Stimulated activated CD8-positive, alpha-beta memory T cell treated with anti-CD3 and anti-CD28 coated beads, Interleukin-4, amount 100 ng/mL, for 4 hours (primary cell): ENCODE data around the gene KLHL42.
"Not testable (repeated sequence)": the region's sequence is repeated elsewhere in the genome, so short reads cannot be mapped to it uniquely, and the experiment has no call there.

Source experiments
- DNase-seq, 2 donors: peaks; one replicate each; pipeline ENCODE4 v3.0.0-alpha.2; 2020; ENCODE audit warnings: low read depth in 2 of 2, low spot score in 1 of 2

Gene KLHL42, protein sequence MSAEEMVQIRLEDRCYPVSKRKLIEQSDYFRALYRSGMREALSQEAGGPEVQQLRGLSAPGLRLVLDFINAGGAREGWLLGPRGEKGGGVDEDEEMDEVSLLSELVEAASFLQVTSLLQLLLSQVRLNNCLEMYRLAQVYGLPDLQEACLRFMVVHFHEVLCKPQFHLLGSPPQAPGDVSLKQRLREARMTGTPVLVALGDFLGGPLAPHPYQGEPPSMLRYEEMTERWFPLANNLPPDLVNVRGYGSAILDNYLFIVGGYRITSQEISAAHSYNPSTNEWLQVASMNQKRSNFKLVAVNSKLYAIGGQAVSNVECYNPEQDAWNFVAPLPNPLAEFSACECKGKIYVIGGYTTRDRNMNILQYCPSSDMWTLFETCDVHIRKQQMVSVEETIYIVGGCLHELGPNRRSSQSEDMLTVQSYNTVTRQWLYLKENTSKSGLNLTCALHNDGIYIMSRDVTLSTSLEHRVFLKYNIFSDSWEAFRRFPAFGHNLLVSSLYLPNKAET

DNA sequence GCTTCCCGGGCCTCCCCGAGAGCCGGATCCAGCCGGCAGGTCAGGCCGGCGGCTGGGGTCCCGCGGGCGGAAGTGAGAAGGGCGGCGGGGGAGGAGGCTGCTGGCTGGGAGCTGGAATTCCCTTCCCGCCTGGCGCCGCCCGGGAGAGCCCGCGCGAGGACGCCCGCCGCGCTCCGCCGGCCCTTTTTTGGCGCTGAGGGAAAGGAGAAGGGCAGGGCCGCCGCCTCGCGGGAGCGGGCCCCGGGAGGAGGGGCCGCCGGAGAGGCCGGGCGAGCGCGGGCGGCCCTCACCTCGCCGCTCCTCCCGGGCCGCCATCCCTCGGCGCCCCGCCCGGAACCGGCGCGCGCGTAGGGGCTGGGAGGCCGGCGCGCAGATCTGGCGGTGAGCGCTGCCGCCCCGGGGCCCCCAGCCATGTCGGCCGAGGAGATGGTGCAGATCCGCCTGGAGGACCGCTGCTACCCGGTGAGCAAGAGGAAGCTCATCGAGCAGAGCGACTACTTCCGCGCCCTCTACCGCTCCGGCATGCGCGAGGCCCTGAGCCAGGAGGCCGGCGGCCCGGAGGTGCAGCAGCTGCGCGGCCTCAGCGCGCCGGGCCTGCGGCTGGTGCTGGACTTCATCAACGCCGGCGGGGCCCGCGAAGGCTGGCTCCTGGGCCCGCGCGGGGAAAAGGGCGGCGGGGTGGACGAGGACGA is at the start of gene KLHL42, which contains the start of gene MANSC4:
TSS of gene KLHL42 (plus strand) at position 314 of the 692 bp plus-strand sequence. CDS start at position 412, 98 bp downstream.
TSS of gene MANSC4 (minus strand) at position 317 of the 692 bp plus-strand sequence. CDS start 8,960 bp downstream, outside the sequence.
- DNase-seq, result no peak

DNA sequence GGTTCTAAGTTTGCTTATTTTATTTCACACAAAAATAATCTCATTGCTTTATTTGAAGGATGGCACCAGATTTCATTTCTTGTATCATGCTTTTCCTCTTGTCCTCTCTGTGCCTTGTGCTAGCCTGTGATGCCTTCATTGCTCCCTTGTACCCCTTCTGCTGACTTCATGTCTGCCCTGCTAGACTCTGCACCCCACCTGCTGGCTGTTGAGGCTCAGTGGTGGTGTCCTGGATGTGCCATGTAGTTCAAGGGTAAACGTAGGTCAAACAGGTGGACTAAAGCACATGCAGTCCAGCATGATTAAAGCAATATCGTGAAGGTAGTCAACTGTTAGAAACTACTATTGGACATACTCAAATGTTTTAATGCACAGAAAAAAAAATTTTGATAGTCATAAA is 47.8 kb upstream of the KLHL42 start:
- DNase-seq, result no peak

DNA sequence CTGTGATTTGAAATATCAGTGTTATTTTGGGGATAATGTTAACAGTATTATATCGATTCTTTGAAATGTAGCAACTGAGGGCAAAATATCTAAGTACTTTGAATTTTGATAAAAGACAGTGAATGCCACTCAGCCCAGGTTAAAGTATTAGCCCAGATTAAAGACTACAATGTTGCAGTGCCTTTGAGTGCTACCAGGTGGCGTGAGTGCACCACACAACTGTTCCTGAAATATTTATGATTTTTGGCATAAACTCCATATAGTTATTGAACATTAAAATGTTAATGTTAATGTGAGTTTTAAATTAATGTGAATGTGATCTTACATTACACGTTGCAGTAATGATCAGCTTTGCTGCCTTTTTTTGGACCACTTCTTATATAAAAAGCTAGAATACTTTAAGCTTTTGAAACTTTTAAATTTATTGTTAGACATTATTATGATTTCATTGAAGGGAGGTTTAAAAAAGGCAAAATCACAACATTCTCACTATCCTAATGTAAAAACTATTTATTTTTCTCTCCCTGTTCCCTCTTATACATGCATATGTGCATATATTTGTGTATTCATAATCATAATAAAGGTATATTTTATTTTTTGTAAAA is 46.9 kb upstream of the KLHL42 start:
- DNase-seq, result no peak

DNA sequence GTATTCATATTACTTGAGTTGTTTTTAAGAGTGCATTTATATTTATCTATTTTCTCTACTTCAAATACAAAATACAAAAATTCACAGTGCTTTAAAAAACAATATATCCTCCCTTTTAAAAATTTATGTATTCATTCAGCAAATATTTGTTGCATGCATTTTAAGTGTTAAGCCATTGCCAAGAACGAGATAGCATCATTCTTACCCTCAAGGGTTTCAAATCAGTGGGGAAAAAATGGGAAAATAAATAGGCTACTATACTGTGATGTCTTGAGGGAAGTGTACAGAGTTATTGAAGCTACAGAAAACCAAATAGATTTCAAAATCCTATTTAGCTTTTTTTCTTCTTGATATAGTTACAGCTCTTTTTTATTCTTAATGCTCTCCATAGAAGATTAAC is 46.2 kb upstream of the KLHL42 start:
- DNase-seq, result no peak

DNA sequence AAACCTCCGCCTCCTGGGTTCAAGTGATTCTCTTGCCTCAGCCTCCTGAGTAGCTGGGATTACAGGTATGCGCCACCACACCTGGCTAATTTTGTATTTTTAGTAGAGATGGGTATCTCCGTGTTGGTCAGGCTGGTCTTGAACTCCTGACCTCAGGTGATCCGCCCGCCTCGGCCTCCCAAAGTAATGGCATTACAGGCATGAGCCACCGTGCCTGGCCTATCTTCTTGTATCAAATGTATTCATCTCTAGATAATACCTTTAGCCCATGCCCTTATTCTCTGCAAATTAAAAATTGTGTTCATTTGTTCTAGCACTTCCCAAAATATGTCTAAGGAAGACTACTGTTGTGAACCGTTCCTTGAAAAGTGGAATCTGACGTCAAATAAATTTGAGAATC is 45.7 kb upstream of the KLHL42 start:
- DNase-seq, result not testable (repeated sequence)

DNA sequence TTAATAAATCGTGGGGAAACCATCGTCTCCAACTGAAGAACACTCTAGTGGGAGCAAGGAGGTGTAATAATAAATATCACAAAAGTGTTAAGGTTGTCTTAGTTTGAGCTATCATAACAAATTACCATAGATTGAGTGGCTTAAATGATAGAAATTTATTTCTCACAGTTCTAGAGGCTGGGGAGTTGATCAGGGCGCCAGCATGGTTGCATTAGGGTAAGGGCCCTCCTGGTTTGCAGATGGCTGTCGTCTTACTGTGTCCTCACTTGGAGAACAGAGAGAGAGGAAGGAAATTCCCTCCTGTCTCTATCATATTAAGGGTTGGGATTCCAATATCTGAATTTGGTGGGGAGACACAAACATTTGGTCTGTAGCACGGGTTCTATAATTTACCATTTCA is 36.4 kb upstream of the KLHL42 start:
- DNase-seq, result no peak

DNA sequence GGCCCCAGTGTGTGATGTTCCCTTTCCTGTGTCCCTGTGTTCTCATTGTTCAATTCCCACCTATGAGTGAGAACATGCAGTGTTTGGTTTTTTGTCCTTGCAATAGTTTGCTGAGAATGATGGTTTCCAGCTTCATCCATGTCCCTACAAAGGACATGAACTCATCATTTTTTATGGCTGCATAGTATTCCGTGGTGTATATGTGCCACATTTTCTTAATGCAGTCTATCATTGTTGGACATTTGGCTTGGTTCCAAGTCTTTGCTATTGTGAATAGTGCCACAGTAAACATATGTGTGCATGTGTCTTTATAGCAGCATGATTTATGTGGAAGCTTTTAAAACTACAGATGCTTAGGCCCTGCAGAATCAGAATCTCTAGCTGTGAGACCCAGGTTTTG is 34.3 kb upstream of the KLHL42 start:
- not testable (repeated sequence) for DNase-seq

DNA sequence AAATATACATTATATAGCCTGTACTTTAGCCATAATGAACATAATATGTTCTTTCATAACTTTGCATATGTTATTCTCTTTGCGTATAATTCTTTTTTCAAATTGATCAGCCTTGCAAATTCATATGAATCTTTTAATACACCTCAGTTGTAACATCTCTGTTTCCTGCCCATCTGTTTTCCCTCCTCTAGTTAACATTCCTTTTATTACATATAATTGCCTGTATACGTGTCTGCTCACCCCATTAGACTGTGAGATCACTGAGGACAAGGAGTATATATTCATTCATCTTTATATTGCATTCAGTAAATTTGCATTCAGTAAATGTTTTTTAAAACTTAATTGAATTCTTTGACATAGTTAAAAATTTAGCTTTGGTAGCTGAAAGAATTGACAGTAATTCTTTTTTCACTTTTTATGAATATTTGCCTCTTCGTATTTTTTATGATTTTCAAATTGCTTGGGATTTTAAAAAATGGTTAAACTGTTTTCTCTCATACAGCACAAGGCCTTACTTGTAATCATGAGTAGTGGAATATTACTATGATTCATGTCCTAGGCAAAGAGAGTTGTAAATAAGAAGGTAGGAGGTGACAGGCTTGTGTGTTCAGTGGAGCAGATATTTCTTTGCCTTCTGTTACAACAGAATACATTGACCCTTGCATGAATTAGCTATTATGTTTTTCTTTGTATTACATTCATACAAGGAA is 32.8 kb upstream of the KLHL42 start:
- no peak for DNase-seq

DNA sequence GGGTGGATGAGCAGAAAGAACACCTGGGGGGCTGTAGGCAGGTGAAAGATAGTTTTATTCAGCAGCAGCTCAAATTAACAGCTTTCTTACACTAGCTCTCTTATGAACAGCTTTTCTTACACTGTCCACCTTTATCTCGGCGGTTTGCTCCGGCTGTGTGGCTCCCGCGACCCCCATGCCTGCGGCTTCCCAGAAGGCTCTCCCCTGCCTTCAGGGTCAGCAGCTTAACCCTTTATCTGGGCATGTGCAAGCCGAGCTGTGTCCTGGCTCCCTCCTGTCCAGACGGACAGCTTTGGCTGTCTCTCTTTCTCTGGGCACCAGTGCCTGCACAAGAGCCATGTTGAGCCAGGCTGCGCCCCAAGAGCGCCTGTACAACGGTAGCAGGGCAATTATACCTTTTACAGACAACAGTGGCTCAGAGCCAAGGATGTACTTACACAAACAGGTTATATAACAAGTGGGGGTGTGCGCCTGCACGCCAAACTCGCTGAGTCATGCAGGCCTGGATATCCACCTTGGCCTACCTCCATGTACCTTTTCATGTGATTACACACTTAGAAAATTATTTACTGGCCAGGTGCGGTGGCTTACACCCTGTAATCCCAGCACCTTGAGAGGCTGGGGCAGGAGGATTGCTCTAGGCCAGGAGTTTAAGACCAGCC is 28.5 kb upstream of the KLHL42 start:
- DNase-seq, result no peak

DNA sequence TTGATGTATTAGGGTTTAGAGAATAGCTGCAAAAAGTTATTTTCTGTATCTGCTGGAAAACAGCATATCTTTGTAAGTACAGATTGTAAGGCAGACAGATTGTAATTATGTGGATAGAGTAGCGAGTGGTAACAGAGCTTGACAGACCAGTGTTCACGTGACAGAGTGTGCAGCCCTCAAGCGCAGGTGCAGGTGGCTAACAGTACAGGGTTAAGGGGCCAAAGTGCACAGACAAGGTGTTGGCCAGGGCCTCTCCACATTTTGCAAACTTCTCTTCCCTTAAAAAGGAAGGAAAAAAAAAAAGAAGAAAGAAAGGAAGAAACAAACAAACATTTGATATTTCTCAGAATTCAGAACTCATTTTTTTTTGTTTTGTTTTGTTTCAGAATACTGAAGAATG is 25.2 kb upstream of the KLHL42 start:
- DNase-seq, result no peak

DNA sequence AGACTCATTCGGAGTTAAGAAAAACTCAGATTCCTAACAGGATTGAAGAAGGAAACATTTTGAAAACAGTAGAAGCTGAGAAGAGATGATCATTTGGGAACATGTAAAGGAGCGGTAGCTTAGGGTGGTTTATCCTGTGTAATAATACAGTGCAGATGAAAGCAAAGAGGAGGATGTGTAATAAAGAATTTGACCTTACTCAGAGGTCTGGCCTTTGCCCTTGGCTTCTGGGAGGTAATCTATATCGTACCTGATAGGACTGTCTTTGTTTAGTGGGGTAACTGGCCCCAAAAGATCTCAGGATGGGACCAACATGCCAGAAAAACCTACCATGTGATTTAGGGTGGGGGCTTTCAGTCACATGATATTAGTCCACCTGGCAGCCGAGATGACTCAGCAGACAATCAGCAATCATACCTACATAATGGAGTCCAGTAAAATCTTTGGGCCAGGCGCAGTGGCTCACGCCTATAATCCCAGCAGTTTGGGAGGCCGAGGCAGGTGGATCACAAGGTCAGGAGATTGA is 23.3 kb upstream of the KLHL42 start:
- no peak for DNase-seq

DNA sequence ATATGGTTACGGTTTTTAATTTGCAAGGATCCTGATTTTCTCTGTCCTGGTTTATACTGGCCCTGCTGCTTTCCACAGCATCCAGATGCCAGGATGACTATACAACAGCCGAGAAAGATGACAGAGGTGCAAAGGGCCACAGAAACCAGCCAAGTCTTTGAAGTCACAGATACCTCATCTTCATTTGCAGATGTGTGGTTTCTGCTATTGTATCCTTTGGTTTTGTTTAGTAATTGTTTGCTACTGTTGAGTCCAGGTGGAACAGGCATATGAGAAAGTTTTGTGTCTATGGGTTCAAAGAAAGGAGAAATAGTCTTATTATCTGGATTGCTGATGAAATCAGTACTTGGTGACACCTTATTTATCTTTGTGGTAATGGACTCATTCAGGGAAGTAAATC is 17.3 kb upstream of the KLHL42 start:
- DNase-seq, result no peak

DNA sequence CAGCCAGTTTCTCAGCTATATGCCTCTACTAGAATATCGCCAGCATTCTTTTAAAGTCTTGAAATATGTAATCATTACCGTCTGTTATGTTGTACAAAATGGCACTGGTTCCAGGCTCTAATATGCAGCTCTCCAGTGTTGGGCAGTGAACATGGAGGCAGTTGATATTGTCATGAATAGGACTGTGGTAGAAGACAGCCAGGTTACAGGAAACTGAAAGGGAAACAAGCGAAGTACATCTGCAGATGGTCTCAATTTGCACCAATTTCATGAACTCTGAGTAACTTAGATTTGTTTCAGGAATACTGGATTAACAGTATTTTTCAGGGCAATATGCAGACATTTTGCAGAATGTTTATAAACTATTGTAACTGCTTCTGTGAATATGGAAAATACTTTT is 13.4 kb upstream of the KLHL42 start:
- DNase-seq, result no peak

DNA sequence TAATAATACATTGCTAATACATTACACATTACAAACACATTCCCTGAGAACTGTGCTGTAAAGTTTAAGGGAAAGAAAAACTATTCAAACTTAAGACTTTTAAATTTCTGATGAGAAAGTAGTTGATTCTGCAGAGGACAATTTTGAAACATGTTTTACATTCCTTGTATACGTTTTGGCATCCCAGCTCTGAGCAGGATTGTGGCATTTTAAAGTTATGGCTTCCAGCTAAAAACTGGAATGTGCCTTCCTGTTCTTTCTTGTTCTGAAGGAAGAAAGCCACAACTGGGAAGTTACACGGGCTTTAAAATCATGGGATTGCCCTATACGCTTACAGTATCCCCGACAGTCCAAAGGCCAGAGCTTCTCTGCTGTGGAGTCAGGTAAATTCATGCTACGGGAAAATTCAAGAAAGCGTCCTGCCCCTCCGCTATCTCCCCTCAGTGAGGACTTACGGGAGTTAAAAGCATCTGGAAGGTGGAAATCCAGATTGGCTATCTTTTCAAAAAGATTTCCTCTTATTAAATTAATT is 10.8 kb upstream of the KLHL42 start:
- no peak for DNase-seq

DNA sequence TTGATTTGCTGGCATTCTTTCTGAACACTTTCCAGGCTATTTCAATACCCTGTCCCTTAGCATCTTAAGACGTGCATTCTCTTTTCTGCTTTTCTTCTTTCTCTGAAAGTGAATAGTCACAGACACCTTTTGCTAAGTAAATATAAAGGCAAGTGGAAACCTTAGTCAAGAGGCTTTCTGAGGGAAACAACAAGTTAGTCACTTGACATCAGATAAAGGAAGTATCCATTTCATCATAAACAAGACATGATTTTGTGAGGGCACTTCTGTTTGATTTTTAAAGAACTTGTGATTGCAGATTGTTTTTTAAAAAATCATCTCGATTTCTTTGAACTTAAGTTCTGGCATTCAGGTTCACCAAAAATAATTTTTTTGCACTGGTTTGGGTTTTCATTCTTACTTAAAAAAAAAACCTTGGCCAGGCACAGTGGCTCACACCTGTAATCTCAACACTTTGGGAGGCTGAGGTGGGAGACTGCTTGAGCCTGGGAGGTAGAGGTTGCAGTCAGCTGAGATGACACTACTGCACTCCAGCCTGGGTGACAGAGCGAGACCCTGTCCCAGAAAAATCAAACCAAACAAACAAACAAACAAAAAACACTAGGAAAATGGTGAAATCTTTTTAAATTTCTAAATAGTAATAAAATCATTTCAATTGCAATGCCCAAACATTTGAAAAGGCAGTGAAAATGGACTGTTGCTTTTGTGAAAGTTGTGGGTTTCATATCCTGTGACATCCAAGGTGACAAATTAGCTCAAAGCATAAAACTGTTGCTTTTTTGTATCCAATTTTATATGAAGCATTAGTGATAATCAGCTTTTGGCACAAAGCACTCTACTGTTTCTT is 8.3 kb upstream of the KLHL42 start:
- no peak for DNase-seq

DNA sequence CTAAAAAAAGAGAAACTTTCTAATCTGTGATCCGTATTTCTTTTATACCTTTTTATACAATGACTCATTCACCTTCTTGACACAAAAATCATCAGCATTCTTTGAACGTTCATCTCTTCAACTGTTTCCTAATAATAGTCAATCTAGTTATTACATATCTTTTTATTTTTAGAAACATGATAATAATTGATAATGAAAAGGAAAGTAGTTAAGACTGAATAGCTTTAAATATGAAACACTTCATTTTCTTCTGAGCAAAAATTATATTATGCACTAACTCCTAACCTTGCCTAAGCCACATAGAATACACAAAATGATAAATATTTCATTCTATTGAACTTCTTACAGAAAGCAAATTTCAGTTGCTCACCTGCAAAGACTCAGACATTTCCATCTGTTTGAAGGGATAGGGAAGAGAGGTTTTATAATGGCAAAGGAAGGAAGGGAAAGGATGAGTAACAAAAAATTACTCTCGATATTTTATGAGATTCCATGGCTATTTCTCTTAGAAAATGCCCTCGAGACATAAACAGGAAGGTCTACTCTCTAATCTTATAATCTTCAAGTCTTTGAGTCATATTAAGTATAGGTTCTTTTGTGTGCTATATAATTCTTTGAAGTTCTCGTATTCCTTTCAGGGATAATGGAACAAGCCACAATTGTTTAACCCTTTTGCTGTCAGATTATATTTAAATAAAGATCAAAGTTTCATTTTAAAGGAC is 7.5 kb upstream of the KLHL42 start:
- no peak for DNase-seq

DNA sequence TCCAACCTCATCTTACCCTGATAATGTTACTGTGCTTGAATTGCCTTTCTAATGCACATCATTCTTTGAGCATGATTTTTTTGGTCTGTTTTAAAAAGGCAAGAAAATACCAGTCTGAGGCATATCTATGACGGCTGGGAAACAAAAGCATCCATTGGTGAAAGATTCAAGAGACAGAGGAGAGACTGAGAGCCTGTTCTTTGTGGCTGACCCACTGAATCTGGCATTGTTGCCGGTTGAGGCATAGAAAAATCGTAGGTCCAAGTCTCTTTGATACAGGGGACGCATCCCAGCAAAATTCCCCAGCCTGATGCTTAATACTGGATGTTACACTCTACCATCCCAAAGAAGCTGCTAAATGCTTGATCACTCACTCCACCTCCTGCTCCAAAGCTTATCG is 2.9 kb upstream of the KLHL42 start:
- DNase-seq, result no peak

DNA sequence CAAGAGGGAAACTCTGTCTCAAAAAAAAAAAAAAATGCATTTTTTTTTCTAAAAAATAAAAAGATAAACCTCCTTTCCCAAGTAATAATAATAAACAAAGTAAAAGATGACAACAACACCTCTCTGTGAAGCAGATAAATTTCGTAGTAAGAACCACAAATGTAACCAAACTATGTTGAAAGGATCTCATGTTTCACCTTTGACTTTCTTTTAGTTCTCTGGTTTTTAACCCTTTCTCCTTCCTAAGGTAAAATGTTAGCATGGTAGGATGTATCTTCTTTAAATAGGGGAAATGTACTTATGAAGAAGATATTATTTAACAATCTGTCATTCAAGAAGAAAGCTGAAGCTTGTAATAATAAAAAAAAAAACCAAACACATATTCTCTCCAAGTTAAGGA is 1.8 kb upstream of the KLHL42 start:
- DNase-seq, result no peak
